ENCODE results near the gene CXCL16.
A peak's percentile ranks its signal among the peaks of the same experiment; 100 is the strongest.

CXCL16 gene

DNA sequence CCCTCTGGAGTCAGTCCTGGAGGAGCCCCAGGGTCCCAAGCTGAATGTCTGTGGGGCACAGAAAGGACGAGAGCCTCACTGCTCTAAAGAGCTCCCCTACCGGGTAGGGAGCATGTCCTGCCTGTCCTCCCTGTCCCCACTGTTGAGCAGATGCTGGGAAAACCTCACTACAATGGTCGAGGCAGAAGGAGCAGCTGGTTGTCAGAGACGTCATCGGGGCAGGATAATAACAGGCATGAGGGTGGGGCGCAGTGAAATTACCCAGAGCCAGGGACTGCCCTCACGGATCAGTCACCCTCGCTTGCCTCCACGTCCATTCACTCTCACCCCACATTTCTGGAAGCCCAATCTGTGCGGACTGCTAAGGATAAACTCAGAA is 32.5 kb upstream of the CXCL16 start:
- Histone ChIP-seq H3K36me3 (ENCODE audit: insufficient read depth, low read depth, low read length) (no peaks in the 10 kb centered on the region), H3K4me1 (ENCODE audit: insufficient read depth, low read length) (no peaks in the 10 kb centered on the region), H3K27me3 (ENCODE audit: insufficient read depth, low read length) (no peaks in the 10 kb centered on the region), H3K4me3 (ENCODE audit: low read length) (no peak overlapping the region), H3K9me3 (ENCODE audit: insufficient read depth, low read depth, low read length) (no peaks in the 10 kb centered on the region), H3K27ac (ENCODE audit: low read length) (no peak overlapping the region), H3K9ac (ENCODE audit: low read depth, low read length) (no peak overlapping the region)

DNA sequence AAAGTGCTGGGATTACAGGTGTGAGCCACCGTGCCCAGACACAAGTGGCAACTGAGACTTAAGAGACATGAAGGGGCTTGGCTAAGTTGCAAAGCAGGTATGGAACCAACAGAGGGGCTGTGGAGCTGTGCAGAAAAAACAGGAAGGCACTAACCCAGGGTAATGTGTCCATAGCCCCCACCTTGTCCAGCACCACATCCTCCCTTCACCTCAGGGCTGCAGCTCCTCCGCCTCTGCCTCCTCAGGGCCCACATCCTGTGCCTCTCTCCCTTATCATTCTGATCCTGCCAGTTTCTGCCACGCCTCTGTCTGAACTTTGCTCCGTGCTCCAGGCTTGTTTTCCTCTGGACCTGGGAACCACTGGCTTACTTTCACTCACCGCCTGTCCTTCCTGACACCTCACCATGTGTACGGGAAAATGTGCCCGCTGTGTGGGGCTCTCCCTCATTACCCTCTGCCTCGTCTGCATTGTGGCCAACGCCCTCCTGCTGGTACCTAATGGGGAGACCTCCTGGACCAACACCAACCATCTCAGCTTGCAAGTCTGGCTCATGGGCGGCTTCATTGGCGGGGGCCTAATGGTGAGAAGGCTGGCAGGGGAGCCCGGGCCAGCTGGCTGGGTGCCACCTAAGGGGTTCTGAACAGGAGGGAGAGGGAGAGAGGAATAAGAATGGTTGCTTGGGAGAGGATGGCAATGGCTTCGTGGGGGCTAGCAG is 31.9 kb upstream of the CXCL16 start, which contains the start of gene TM4SF5:
Gene TM4SF5, plus strand, starts transcription at position 368 of the 716 bp plus-strand sequence. Its CDS starts 37 bp downstream, at position 405.
- Histone ChIP-seq H3K27ac (ENCODE audit: low read length) (no peak within 1 kb of the TSS), H3K36me3 (ENCODE audit: insufficient read depth, low read depth, low read length) (no peaks in the 10 kb centered on the region), H3K9ac (ENCODE audit: low read depth, low read length) (no peak within 1 kb of the TSS), H3K27me3 (ENCODE audit: insufficient read depth, low read length) (no peaks in the 10 kb centered on the region), H3K4me1 (ENCODE audit: insufficient read depth, low read length) (no peaks in the 10 kb centered on the region), H3K4me3 (ENCODE audit: low read length) (no peak within 1 kb of the TSS), H3K9me3 (ENCODE audit: insufficient read depth, low read depth, low read length) (no peaks in the 10 kb centered on the region)

DNA sequence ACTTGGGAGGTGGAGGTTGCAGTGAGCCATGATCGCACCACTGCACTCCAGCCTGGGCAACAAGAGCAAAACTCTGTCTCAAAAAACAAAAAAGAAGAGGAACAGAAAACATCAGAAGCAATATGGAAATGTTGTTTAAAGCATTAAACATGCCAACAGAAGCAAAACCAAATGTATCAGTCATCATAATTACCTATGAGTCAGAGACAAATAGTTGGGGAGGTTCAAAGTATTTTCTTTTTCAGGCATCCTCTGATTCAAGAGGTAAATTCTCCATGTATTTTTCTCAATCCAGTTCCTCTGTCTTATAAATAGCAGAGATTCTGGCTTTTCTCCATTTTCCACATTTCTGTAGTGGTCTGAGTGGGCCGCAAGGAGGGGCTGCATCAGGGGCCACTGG is 29.9 kb upstream of the CXCL16 start:
- Histone ChIP-seq H3K27me3 (ENCODE audit: insufficient read depth, low read length) (no peaks in the 10 kb centered on the region), H3K9ac (ENCODE audit: low read depth, low read length) (no peak overlapping the region), H3K27ac (ENCODE audit: low read length) (no peak overlapping the region), H3K36me3 (ENCODE audit: insufficient read depth, low read depth, low read length) (no peaks in the 10 kb centered on the region), H3K4me3 (ENCODE audit: low read length) (no peak overlapping the region), H3K9me3 (ENCODE audit: insufficient read depth, low read depth, low read length) (no peaks in the 10 kb centered on the region), H3K4me1 (ENCODE audit: insufficient read depth, low read length) (no peaks in the 10 kb centered on the region)

DNA sequence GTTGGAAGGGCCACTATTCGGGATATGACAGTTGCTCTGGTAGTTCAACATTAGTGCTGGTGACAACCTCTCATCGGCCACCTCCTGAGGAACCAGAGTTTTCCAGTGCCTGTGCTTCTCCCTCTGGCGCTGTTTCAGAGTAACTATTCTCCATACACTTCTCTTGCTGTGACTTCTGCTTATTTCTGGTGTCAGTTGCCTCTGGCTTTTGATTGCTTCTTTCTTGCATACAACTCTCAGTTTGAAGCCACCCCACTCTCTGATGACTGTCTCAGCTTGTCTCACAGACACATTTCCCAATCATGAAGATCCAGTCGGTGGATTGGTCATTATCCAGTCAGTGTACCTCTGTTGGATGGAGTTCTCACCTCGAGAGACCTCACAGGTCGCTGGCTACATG is 28.6 kb upstream of the CXCL16 start:
- Histone ChIP-seq H3K9me3 (ENCODE audit: insufficient read depth, low read depth, low read length) (no peaks in the 10 kb centered on the region), H3K9ac (ENCODE audit: low read depth, low read length) (no peak overlapping the region), H3K36me3 (ENCODE audit: insufficient read depth, low read depth, low read length) (no peaks in the 10 kb centered on the region), H3K27me3 (ENCODE audit: insufficient read depth, low read length) (no peaks in the 10 kb centered on the region), H3K4me3 (ENCODE audit: low read length) (no peak overlapping the region), H3K4me1 (ENCODE audit: insufficient read depth, low read length) (no peaks in the 10 kb centered on the region), H3K27ac (ENCODE audit: low read length) (no peak overlapping the region)

DNA sequence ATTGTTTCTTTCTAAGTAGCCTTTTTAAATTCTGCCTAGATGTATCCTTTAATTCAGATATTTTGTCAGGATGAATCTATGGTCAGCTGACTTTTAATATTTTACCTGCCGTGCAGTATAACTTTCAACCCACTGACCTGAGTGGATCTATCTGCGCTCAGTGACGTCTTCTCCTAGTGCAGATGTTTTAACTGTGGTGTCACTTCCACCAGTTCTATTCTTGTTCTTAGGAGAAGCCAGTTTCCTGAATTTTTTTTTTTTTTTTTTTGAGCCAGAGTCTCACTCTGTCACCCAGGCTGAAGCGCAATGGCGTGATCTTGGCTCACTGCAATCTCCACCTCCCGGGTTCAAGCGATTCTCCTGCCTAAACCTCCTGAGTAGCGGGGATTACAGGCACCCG is 27.0 kb upstream of the CXCL16 start:
- Histone ChIP-seq H3K9ac (ENCODE audit: low read depth, low read length) (no peak overlapping the region), H3K27me3 (ENCODE audit: insufficient read depth, low read length) (no peaks in the 10 kb centered on the region), H3K36me3 (ENCODE audit: insufficient read depth, low read depth, low read length) (no peaks in the 10 kb centered on the region), H3K27ac (ENCODE audit: low read length) (no peak overlapping the region), H3K4me1 (ENCODE audit: insufficient read depth, low read length) (no peaks in the 10 kb centered on the region), H3K9me3 (ENCODE audit: insufficient read depth, low read depth, low read length) (no peaks in the 10 kb centered on the region), H3K4me3 (ENCODE audit: low read length) (no peak overlapping the region)

DNA sequence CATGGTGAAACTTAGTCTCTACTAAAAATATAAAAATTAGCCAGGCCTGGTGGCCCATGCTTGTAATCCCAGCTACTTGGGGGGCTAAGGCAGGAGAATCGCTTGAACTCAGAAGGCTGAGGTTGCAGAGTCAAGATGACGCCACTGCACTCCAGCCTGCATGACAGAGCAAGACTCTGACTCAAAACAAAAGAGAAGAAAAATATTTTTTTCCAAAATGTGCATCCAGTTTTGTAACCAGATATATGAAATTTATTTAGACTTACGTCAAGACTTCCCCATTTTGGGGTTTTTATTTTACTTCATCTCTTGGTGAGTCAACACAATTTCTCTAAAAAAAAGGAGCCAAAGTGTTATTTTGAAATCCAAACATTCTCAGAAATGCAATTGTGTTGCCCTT is 26.5 kb upstream of the CXCL16 start:
- no peak overlapping the region for H3K27ac ChIP-seq (ENCODE audit: low read length)
- H3K4me1 ChIP-seq (ENCODE audit: insufficient read depth, low read length) = no peaks in the 10 kb centered on the region
- no peaks in the 10 kb centered on the region for H3K36me3 ChIP-seq (ENCODE audit: insufficient read depth, low read depth, low read length)
- no peaks in the 10 kb centered on the region for H3K9me3 ChIP-seq (ENCODE audit: insufficient read depth, low read depth, low read length)
- H3K4me3 ChIP-seq (ENCODE audit: low read length) = no peak overlapping the region
- H3K9ac ChIP-seq (ENCODE audit: low read depth, low read length) = no peak overlapping the region
- H3K27me3 ChIP-seq (ENCODE audit: insufficient read depth, low read length) = no peaks in the 10 kb centered on the region

DNA sequence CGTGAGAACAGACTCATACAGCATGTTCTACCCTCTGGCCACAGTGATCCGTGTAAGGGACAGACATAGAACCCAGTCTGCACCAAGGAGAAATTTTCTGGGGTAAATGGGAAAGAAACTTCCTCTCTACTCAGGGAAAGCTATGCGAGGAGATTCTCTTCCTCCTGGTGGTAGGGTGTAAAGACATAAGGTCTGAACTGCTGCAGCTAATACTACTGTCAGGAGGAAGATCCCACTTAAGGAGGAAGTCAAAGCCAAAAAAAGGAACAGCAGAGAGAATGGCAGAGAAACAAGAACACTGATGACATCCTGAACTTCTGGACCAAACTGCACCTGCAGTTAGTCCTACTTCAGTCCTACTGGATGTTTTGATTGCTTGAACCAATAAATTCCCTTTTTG is 24.9 kb upstream of the CXCL16 start:
- no peak overlapping the region for H3K27ac ChIP-seq (ENCODE audit: low read length)

DNA sequence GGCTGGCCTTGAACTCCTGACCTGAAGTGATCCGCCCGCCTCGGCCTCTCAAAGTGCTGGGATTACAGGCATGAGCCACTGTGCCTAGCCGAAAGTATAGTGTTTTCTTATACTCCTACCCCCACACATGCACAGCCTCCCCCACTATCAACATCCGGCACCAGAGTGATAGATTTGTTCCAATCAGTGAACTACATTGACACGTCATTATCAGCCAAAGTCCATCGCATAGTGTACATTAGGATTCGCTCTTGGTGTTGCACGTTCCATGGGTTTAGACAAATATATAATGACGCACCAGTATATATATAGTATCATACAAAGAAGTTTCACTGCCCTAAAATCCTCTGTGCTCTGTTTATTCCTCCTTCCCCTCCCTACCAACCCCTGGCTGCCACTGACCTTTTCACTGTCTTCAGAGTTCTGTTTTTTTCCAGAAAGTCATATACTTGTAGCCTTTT is 20.1 kb upstream of the CXCL16 start:
- H3K4me3 ChIP-seq (ENCODE audit: low read length) = no peak overlapping the region
- no peak overlapping the region for H3K9ac ChIP-seq (ENCODE audit: low read depth, low read length)
- no peak overlapping the region for H3K27ac ChIP-seq (ENCODE audit: low read length)
- H3K4me1 ChIP-seq (ENCODE audit: insufficient read depth, low read length) = no peaks in the 10 kb centered on the region
- no peaks in the 10 kb centered on the region for H3K27me3 ChIP-seq (ENCODE audit: insufficient read depth, low read length)
- H3K36me3 ChIP-seq (ENCODE audit: insufficient read depth, low read depth, low read length) = no peaks in the 10 kb centered on the region
- no peaks in the 10 kb centered on the region for H3K9me3 ChIP-seq (ENCODE audit: insufficient read depth, low read depth, low read length)

More for the DNA sequence above, 24.9 kb upstream of the CXCL16 start:
- Histone ChIP-seq H3K4me1 (ENCODE audit: insufficient read depth, low read length) (no peaks in the 10 kb centered on the region), H3K9ac (ENCODE audit: low read depth, low read length) (no peak overlapping the region), H3K4me3 (ENCODE audit: low read length) (no peak overlapping the region), H3K9me3 (ENCODE audit: insufficient read depth, low read depth, low read length) (no peaks in the 10 kb centered on the region), H3K36me3 (ENCODE audit: insufficient read depth, low read depth, low read length) (no peaks in the 10 kb centered on the region), H3K27me3 (ENCODE audit: insufficient read depth, low read length) (no peaks in the 10 kb centered on the region)

DNA sequence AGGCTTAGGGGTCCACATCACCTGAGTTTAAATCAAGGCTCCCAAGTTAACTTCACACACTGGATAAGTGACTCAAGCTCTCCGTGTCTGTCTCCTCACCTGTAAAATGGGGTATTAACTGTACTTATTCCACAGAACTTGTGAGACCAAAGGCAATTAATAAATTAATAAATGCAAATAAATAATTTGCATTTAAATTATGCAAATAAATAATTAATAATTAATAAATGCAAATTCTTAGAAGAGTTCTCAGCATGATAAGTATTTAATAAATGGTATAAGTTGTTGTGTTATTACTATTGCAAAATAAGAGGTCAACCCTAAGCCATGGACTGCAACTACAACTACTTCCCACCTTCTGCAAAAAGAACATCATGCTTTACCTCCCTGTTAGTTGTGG is 13.7 kb upstream of the CXCL16 start:
- Histone ChIP-seq H3K4me1 (ENCODE audit: insufficient read depth, low read length) (no peaks in the 10 kb centered on the region), H3K27me3 (ENCODE audit: insufficient read depth, low read length) (peaks cover 3% of the 10 kb centered on the region; the same call in 1 of the 2 replicates), H3K27ac (ENCODE audit: low read length) (no peak overlapping the region)

DNA sequence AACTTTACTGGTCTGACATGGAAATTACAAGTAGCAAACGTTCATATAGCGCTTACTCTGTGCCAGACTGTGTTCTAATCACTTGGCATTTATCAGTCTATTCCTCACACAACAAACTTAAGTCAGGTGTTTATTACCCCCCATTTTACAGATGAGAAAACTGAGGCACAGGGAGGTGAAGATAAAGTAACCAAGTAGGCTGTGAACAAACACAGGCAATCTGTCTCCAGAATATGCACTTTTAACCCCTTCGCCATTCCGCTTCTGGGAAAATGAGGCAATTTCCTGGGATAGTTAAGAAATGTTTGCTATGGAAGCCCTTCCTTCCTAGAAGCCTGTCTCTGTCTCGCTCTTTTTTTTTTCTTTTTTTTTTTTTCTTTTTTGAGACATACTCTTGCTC is 12.2 kb upstream of the CXCL16 start:
- H3K27me3 ChIP-seq (ENCODE audit: insufficient read depth, low read length) = peaks cover 3% of the 10 kb centered on the region; the same call in 1 of the 2 replicates
- no peaks in the 10 kb centered on the region for H3K36me3 ChIP-seq (ENCODE audit: insufficient read depth, low read depth, low read length)
- H3K9ac ChIP-seq (ENCODE audit: low read depth, low read length) = no peak overlapping the region
- H3K27ac ChIP-seq (ENCODE audit: low read length) = no peak overlapping the region
- no peaks in the 10 kb centered on the region for H3K9me3 ChIP-seq (ENCODE audit: insufficient read depth, low read depth, low read length)
- no peak overlapping the region for H3K4me3 ChIP-seq (ENCODE audit: low read length)
- no peaks in the 10 kb centered on the region for H3K4me1 ChIP-seq (ENCODE audit: insufficient read depth, low read length)

More for the DNA sequence above, 13.7 kb upstream of the CXCL16 start:
- H3K9me3 ChIP-seq (ENCODE audit: insufficient read depth, low read depth, low read length) = no peaks in the 10 kb centered on the region
- H3K4me3 ChIP-seq (ENCODE audit: low read length) = no peak overlapping the region
- H3K36me3 ChIP-seq (ENCODE audit: insufficient read depth, low read depth, low read length) = no peaks in the 10 kb centered on the region
- H3K9ac ChIP-seq (ENCODE audit: low read depth, low read length) = peak overlapping the region; percentile 21; the same call in 1 of the 2 replicates

DNA sequence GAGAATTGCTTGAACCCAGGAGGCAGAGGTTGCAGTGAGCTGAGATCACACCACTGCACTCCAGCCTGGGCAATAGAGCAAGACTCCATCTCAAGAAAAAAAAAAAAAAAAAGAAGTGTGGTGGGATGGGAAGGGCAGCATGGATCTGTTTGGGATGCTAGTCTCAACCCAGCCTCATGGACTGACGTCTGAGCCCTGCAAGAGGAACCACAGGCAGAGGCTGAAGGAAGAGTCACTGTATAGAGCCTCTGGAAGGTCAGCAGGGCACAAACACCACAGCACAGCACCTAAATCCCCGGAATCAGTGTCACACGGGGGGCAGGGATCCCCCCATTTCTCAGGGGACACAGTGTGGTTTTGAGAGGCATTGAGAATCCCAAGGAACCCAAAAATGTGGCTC is 10.9 kb upstream of the CXCL16 start:
- H3K9me3 ChIP-seq (ENCODE audit: insufficient read depth, low read depth, low read length) = no peaks in the 10 kb centered on the region
- no peak overlapping the region for H3K27ac ChIP-seq (ENCODE audit: low read length)
- H3K4me3 ChIP-seq (ENCODE audit: low read length) = no peak overlapping the region
- peaks cover 8% of the 10 kb centered on the region for H3K27me3 ChIP-seq (ENCODE audit: insufficient read depth, low read length)
- H3K36me3 ChIP-seq (ENCODE audit: insufficient read depth, low read depth, low read length) = no peaks in the 10 kb centered on the region
- H3K4me1 ChIP-seq (ENCODE audit: insufficient read depth, low read length) = no peaks in the 10 kb centered on the region; the same call in 1 of the 2 replicates
- no peak overlapping the region for H3K9ac ChIP-seq (ENCODE audit: low read depth, low read length)

DNA sequence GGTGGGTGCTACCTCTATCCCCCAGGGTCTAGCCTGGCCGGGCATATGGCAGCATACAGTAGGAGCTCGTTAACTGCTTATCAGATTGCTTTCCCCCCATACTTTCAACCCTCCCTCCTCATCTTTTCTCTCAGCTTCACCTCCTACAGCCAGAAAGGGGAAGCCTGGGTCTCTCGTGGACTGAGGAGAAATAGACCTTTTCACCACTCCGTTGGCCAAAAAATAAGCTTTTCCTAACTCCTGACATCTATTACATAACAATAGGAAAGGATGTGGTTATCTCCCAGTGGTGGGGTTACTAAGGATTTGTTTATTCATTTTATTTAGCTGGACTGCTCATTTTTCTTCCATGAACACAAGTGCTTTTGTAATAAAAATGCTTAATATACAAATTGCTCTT is 9.0 kb upstream of the CXCL16 start:
- no peak overlapping the region for H3K4me3 ChIP-seq (ENCODE audit: low read length)
- no peaks in the 10 kb centered on the region for H3K36me3 ChIP-seq (ENCODE audit: insufficient read depth, low read depth, low read length)
- peaks cover 23% of the 10 kb centered on the region for H3K27me3 ChIP-seq (ENCODE audit: insufficient read depth, low read length)
- H3K9ac ChIP-seq (ENCODE audit: low read depth, low read length) = no peak overlapping the region
- no peaks in the 10 kb centered on the region for H3K9me3 ChIP-seq (ENCODE audit: insufficient read depth, low read depth, low read length)
- H3K4me1 ChIP-seq (ENCODE audit: insufficient read depth, low read length) = no peaks in the 10 kb centered on the region; the same call in 1 of the 2 replicates
- no peak overlapping the region for H3K27ac ChIP-seq (ENCODE audit: low read length)

Data from iPS-20b (cell line).